ENCODE results near the gene MKNK2.
A peak's percentile ranks its signal among the peaks of the same experiment; 100 is the strongest.

Gene MKNK2

DNA sequence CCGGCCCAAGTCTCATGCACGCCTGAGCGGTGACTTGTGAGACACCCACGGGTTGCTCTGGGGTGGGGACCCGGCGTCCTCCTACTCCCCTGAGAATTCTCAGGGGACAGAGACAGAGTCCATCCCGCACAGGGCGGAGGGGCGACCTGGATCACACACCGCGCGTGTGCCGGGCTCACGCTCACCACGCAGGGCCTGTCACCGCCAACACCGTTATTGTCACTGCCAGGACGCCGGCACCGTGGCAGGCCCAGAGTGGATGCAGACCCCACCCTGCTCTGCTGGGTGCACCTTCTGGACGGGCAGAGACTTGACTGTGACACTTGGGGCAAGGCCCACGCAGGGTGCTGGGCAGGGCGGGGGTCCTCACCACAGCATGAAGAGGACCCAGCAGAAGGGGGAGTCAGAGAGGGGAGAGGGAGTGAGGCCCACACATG, 28.8 kb upstream of the MKNK2 start:
- DNase-seq: no peak

DNA sequence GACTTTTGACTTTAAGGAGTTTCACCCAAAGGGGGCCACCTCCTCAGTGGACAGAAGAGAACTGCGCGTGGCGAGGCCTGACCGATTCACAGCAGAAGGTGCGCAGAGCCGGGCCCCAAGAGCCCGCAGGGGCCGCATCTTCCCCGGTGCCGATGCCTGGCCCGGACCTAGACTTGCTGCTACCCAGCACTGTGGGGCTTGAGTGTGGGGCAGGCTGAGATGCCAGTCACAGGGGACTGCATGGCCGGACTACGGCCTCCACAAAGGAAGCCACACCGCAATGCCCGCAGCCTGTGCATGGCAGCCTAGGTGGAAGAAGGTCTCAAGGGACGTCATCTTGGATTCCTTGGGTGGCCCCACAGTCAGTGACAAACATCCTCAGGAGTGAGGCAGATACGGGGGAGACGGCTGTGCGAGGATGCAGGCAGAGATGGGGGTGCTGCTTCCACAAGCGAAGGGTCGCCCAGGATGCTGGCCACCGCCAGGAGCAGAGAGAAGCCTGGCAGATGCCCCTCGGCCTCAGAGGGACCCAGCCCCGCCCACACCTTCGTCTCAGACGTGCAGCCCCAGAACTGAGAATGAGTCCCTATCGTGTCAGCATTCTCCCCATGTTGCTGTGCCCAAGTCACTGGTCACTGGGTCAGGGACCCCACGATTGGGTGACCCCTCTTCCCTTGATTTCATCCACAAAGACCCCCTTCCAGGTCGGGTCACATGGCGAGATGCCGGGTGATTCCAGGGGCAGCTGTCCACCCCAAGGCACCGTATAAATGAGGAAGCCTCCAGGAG, 28.2 kb upstream of the MKNK2 start:
- DNase-seq: no peak

DNA sequence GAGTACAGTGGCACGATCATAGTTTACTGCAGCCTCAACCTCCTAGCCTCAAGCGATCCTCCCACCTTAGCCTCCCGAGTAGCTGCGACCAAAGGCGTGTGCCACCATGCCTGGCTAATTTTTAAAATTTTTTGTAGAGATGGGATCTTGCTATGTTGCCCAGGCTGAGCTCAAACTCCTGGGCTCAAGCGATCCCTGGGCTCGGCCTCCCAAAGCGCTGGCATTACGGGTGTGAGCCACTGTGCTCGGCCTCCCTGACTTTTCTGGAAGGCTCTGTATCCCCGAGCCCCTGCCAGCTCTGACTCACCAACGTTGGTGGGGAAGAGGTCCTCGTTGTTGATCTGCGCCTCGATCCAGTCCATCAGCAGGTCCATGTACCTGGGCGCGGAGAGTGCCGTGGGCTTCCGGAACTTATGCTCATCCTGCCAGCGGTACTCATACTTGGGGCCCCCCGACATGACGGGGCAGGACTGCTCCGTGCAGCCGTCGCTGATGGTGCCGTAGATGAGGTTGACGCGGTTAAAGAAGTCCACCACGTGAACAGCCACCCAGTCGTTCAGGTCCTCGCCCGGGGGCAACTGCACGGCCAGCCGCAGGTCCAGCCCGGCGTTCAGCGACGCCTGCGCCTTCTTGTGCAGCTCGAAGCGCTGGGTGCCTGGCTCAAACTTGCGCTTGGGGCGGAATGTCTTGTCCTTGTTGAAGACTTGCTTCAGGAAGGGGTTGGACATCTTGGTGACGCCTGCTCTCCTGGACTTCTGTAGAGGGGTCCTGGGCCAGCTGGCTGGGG, 27.0 kb upstream of the MKNK2 start:
- no peak for DNase-seq

DNA sequence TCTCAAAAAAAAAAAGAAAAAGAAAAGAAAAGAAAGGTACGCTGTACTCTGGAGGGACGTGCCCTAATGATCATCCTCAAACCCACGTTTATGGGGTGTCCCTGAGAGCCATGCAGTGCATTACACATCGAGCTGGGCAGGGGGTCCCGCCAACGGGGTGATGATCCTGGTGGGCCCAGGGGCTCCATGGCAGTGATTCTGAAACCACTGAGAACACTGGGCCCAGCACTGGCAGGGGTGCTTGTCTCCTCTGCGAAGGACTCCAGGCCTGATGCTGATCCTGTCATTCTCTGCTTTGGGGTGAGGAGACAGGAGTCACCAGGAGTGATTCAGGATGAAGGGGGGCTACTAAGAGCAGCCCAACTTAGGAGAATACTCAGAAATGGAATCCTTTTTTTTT, 26.4 kb upstream of the MKNK2 start:
- DNase-seq: no peak

DNA sequence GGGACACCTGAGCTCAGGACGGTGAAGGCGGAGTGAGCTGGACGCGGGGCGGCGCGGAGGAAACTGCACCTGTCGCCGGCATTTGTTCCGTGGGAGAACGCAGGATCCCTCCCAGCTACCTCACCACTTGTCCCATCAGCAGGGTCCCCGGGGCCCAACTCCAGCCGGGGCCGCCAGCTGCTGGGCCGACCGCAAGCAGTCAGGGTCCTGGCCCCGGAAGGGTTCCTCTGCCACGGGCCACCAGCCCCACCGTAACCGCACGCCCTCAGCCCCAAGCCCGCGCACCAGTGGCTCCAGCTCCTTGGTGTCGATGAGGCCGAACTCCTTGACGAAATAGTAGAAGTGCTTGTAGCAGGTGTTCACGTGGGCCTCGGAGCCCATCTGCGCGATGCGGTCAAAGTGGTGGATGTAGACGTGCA, 25.5 kb upstream of the MKNK2 start:
- DNase-seq: no peak

DNA sequence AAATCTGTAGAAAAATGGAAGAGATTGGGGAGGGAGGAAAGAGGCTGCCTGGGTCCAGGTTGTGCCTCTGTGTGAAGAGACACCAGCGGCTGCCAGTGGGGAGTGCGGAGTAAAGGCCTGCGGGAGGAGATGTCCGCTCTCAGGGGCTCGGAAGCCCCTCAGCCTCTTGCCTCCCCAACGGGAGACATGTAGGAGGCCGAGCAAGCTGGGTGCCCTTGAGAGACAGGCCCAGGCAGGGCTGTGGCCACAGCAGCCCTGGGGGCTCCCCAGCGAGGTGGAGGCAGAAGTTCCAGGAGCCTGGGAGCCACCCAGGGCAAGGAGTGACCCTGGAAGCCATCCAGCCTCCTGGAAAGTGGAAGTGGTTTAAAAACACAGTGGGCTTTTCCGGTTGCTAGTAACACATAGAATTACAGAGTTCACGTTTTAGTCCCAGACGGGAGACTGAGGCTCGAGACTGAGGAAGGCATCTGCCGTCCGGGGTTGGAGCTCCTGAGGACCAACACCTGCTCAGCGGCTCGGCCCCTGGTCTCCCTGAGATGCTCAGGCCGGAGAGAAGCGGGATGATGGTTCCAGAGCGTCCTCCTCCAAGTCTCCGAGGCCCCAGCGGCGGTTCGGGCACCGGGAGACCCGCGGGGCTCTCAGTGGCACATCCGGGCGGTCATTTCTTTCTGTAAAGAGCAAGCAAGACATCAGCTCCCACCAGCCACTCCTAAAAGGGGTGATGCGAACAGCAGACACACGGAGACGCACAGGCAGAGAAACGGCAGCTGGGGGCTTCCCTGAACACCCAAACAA, 21.9 kb upstream of the MKNK2 start:
- DNase-seq: no peak

DNA sequence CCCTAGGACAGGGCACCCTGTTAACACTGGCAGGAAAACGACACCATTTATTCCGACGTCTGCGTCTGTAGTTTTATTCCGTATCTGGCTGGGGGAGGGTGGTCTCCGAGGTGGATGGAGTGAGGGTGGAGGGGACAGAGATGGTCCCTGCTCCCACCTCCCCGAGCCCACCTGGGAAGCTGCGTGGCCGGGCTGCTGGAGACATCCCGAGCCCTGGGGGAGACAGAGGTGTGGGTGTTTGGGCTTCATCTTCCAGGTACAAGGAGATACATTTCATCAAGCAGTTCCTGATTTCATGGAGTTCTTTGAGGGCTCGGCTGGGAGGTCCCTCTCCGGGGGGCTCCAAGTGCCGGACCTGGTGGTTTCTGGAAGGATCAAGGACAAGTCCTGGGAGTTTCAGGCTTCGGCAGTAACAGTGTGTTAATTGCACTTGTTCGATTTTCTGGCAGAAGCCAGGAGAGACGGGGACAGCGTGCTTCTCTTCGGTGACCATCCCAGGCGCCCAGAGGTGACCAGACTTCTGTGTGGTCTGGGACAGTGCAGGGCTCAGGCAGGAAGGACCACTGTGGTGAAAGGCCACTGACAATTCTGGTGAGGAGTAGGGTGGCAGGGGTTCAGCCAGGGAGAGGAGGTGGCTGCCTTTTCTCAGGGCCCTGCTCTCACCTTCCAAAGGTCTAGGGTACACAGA, 20.1 kb upstream of the MKNK2 start:
- DNase-seq: no peak

DNA sequence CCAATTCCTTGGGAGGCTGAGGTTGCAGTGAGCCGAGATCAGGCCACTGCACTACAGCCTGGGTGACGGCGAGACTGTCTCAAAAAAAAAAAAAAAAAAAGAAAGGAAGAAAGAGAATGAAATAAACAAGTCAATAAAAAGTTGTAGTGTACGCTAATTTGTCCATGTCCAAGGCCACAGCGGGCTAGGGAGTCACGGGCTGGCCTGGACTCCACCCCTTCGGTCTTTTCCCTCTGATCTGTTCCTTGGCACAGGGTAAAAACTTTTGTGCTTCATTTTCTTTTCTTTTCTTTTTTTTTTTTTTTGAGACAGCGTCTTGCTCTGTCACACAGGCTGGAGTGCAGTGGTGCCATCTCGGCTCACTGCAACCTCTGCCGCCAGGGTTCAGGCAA, 19.4 kb upstream of the MKNK2 start:
- no peak for DNase-seq

DNA sequence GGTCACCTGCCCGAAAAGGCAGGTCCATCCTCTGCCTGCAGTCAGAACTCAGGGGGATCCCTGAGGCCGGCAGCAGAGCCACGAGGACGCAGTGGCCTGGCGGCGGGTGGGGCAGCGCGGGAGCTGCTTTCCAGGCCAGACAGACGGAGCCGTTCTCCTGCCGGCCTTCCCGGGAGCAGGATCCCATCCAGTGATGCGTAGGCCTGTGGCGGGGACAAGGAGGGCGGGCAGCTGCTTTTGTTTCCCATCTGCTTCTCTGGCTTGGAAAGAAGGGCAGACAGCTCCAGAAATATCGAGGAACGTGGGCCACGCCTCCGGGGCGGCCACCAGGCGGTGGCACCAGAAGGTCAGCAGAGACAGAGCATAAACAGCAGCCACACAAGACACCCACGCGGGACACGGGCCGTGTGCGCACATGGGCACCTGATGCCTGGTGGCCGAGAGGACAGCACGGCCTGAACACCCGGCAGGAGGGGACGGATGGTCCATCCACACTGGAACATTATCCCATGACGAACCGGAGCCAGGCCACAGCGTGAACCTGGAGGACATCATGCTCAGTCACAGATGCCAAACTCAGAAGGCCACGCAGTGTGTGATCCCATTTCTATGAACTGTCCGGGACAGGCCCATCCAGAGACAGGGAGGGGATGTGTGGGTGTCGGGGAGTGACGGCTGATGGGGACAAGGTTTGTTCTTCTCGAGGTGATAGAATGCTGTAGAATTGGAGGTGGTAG, 13.9 kb upstream of the MKNK2 start:
- no peak for DNase-seq

DNA sequence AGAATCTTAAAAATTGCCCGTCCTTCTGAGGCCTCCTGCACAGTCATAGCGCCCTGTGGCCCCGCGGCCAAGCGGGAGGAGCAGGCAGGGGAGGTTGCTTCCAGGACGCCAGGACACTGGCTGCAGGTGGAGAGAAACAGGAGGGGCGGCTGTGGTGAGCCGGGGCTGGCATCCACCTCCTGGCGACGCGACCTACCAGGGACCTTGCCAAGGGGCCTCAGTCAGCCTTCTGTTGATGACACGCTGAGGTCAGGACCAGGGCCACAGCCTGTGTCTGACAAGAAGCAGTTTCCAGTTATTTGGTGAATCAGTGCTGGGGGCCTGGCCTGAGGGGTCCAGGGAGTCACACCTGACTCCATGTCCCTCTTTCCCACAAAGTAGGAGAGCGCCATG, 13.3 kb upstream of the MKNK2 start:
- DNase-seq: no peak

DNA sequence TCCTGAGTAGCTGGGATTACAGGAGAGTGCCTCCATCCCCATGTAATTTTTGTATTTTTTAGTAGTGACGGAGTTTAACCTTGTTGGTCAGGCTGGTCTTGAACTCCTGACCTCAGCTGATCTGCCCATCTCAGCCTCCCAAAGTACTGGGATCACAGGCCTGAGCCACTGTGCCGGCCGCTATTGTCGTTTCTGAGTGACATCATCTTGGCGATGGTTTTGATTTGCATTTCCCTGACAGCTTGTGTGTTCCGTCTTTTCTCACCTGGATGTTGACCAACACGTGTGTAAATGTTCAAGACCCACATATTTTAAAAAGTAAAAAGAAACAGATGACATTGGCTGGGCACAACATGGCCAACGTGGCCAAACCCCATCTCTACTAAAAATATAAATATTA, 12.8 kb upstream of the MKNK2 start:
- no peak for DNase-seq

DNA sequence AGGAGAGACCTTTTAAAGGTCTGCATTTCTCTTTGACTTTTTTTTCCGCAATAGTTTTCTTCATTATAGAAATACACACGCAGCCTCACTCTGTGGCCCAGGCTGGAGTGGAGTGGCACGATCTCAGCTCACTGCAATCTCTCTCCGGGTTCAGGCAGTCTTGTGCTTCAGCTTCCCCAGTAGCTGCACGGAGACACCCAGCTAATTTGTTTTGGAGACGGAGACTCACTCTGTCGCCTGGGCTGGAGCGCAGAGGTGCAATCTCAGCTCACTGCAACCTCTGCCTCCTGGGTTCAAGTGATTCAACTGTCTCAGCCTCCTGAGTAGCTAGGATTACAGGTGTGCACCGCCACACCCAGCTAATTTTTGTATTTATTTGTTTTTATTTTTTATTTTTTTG, 11.7 kb upstream of the MKNK2 start:
- no peak for DNase-seq

DNA sequence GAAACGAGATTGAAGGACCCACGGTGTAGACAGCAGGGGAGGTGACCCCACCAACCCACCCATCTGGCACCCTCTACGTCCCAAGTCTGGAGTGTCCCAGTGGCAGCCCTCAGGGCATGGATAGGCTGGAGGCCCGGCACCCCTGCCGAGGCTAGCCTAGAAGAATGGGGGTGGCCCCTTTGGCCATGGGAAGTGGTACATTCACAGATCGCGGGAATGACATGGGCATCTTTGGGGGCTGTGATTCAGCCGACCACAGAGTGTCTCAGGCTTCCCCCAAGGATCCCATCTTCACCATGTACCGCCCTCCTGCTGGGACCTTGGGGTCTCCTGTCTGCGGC, 11.3 kb upstream of the MKNK2 start:
- no peak for DNase-seq

DNA sequence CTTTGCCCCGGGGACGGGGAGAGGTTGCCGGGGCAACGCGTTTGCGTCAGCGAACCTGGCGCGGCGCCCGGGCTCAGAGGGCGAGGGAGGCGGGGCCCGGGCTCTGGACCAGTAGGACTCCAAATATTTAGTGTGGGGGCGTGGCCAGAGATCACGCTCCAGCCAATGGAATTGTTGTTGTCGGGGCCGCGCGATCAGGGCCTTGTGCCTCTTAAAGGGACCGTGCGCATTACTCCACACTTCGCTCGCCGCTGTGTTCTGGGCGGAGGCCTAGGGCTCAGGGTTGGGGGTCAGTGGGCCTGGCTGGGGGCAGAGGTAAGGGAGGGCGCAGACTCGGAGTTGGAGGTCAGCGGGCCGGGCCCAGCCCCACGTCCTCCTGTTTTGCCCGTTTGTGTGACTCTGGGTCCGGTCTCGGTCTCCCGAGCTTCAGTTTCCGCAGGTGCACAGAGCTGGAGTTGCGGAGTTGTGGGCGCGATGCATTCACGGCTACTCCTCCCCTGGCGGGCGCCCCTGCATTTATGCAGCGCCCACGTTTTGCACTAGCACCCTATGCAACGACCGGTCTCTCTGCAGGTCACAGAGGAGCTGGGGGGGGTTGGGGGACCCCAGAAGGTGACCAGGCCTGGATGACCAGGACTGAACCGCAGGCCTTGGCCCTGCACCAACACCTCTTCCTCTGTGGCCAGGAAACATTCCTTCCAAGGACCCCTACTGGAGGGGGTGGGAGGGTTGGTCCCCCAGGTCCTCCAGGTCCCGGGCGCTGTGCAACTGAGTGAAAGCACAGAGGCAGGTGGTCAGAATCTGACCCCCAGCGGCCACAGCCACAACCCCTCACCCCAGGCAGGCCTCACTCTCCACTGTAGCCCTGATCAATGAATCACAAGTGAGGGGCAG, 10.7 kb upstream of the MKNK2 start:
- DNase-seq: peak; percentile 99

DNA sequence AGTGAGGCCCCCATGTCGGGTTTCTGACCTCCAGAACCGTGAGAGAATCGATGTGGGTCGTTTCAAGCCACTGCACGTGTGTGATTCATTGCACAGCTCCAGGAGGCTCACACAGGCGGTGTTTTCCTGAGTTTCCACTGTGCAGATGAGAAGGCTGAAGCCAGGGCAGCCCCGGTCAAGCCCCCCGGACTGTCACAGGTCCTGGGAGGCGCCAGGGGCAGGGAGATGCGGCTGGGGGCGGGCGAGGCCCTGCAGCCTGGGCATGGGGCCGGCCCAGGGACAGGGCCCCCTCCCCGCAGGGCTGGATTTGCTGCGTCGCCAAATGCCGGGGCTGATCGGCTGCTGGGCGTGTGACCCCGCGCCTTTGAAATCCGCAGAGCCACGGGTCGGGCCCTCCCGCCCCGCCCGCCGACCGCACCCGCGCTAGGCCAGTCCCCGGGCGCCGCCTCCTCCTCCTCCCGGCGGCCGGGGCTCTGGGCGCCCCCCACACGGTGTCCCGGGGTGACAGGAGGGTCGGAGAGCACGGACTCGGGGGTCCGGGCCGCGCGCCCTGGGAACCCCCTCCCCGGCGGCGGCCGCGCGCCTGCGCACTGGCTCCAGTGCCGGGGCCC, 9.9 kb upstream of the MKNK2 start:
- DNase-seq: no peak

DNA sequence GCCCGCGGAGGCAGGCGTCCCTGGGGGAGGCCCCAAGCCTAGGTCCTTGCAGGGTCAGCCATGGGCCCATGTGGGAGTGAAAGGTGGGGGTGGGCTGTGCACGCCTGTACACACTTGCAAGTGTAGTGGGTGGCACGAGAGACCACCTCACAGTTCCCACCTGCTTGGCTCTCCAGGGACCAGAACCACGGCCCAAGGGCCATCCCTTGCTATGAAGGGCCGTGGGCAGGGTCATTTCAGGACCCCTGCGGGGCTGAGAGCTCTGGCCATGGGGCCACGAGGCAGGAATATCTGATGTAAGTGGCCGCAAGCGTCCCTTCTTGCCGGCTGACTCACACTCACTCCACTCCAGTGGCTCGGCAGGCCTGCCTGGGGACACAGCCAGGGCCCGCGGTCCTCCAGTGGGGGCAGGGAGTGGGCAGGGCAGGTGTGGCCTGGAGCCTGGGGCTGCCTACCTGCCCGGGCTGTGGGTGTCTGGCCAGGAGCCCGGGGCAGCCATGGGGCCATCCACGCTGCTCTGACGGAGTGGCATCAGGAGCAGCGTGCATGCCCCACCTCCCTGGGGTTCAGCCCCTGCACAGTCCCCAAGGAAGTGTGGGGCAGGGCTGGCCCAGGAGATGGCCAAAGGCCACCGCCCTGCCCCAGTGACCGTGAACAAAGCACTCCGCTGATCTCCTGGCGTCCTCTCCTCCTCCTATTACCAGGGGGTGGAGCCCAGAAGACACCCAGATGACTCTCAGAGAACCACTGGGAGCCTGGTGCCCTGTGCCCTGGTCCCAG, 8.6 kb upstream of the MKNK2 start:
- DNase-seq: no peak

DNA sequence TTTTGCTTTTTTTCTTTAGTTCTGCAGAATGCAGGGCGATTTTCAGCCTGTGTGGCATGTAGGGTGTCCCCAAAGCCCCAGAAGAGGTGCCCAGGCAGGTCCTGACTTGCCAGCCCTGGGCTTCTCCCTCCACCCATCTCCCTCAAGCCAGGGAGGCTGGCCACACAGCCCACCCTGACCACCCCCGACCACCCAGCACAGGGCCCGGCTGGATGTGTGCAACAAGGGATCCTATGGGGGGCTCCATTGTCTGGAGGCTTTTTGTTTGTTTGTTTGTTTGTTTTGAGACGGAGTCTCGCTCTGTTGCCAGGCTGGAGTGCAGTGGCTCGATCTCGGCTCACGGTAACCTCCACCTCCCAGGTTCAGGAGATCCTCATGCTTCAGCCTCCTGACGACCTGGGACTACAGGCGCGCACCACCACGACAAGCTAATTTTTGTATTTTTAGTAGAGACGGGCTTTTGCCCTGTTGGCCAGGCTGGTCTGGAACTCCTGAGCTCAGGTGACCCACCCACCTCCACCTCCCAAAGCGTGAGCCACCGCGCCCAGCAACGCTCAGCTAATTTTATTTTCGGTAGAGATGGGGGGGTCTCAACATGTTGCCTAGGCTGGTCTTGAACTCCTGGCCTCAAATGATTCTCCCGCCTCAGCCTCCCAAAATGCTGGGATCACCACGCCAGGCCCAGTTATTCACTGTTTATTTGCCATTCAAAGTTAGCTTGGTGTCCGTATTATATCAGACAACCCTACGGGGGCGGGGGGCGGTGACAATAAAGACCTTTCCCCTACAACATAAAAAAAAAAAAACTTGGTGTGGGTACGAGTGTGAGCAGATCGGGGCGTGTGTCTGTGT, 7.8 kb upstream of the MKNK2 start:
- DNase-seq: no peak

DNA sequence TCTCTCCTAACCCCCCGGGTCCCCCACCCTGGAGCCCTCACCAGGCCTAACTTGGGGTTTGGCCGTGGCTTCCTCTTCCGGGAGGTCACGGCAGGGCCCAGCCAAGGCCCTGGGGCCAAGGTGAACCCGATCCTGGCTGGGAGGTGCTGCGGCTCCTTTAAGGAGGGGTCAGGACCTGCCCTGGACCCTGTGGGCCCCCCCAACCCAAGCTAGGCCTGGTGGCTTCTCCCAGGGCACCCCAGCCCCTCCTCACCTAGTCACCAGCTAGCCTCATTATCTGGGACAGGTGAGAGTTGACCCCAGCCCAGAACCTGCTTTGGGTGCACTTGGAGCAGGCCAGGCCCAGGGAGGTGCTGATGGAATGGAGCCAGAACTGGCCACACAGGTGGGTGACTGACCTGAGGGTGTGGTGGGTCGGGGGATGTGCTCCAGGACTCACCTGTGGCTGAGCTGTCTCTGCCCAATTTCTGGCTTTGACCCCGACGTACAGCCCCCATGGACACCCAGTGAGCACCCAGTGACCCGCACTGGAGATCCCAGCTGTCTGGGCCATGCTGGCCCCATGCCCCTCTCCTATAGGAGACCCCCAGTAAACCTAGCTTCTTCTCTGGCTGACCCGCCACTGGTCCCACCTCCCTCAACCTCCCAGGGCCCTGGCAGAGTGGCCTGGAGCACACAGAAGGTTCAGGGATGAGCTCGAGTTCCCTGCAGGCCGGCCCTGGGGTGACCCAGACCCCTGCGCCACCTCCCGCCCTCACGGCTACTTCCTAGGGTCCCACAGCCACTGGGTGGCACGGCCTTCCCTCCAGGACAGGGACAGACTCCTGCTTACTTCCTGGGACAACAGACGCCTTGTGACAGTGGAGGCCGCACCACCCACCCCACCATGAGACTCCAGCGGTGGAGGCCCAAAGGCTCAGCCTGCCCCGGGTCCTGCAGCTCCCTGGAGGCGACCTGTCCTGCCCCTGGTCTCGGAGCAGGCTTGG, 6.7 kb upstream of the MKNK2 start:
- DNase-seq: no peak

Measured in CD4-positive, alpha-beta T cell treated with Interferon alpha-2 for 1 hour (primary cell).